HTR-8/SVneo (cell line): Measurements from ENCODE around the gene SLC25A31.

Experiments
- DNase-seq: peaks from one replicate; pipeline ENCODE4 v3.0.0; 2011; ENCODE audit warnings: low spot score, mixed read lengths; ENCODE audit not compliant: insufficient read length
- FAIRE-seq: peaks from 2 replicates; lab custom pipeline; 2011; peaks lifted over from hg19 to GRCh38; lab: Jason Lieb, UNC

The SLC25A31 gene

GRCh38 chr4:127776620-127777019, 46.4 kb downstream of the SLC25A31 start:
- FAIRE-seq (no peak), DNase-seq (no peak)

GRCh38 chr4:127777487-127777886, 47.3 kb downstream of the SLC25A31 start:
- DNase-seq = no peak
- FAIRE-seq = no peak

GRCh38 chr4:127778102-127778501, 47.9 kb downstream of the SLC25A31 start:
- DNase-seq = no peak
- FAIRE-seq = no peak

GRCh38 chr4:127780598-127780997, 50.4 kb downstream of the SLC25A31 start:
- FAIRE-seq (no peak), DNase-seq (no peak)

GRCh38 chr4:127781300-127782024, 51.3 kb downstream of the SLC25A31 start:
- FAIRE-seq = no peak
- DNase-seq = no peak

- peak; percentile 86 for DNase-seq
- peak; percentile 26 for FAIRE-seq
Observed at GRCh38 chr4:127782025-127782274, 51.8 kb downstream of the SLC25A31 start.

- DNase-seq (peak; percentile 51), FAIRE-seq (no peak)
Observed at GRCh38 chr4:127782275-127783025, 52.2 kb downstream of the SLC25A31 start, which contains the start of gene HSPA4L. Gene HSPA4L (plus strand): TSS chr4:127782322. CDS start chr4:127782551, 229 bp downstream.

GRCh38 chr4:127783026-127783769, 53.0 kb downstream of the SLC25A31 start:
- FAIRE-seq (no peak), DNase-seq (peak; percentile 20)

GRCh38 chr4:127783955-127784770, 54.0 kb downstream of the SLC25A31 start:
- FAIRE-seq = no peak
- DNase-seq = no peak

- DNase-seq (no peak), FAIRE-seq (peak; percentile 54)
Observed at GRCh38 chr4:127788517-127788916, 58.3 kb downstream of the SLC25A31 start.

- FAIRE-seq = no peak
- no peak for DNase-seq
Observed at GRCh38 chr4:127791391-127791790, 61.2 kb downstream of the SLC25A31 start.

GRCh38 chr4:127793528-127793927, 63.3 kb downstream of the SLC25A31 start:
- DNase-seq (no peak), FAIRE-seq (no peak)

- FAIRE-seq = no peak
- DNase-seq = no peak
Observed at GRCh38 chr4:127799711-127800110, 69.5 kb downstream of the SLC25A31 start.

- DNase-seq (no peak), FAIRE-seq (no peak)
Observed at GRCh38 chr4:127809173-127809800, 79.1 kb downstream of the SLC25A31 start.

- DNase-seq (no peak), FAIRE-seq (no peak)
Observed at GRCh38 chr4:127810551-127810950, 80.4 kb downstream of the SLC25A31 start.

- no peak for FAIRE-seq
- no peak for DNase-seq
Observed at GRCh38 chr4:127822430-127822829, 92.2 kb downstream of the SLC25A31 start.
